Stimulated activated effector memory CD8-positive, alpha-beta T cell treated with anti-CD3 and anti-CD28 coated beads, Interleukin-12 subunit alpha, Interleukin-12 subunit beta, amount 100 ng/mL, for 72 hours (primary cell): ENCODE results near the gene MSH6.
A peak's percentile ranks its signal among the peaks of the same experiment; 100 is the strongest.

Experiments
- ATAC-seq: fragments of 150-1000 bp; cut with Tn5 transposase; 2 replicates; pipeline ENCODE4 v1.10.0; 2021
- DNase-seq, 2 donors: peaks; one replicate each; pipeline ENCODE4 v3.0.0; 2021 to 2022; ENCODE audit warnings: low spot score in 2 of 2
- H3K27ac Mint-ChIP-seq: one replicate; pipeline ENCODE4 v1.8.0; 2022; ENCODE audit warnings: mild to moderate bottlenecking, mixed read lengths
- H3K36me3 Mint-ChIP-seq: one replicate; pipeline ENCODE4 v1.8.0; 2022; ENCODE audit warnings: mild to moderate bottlenecking, mixed read lengths
- H3K4me1 Mint-ChIP-seq: one replicate; pipeline ENCODE4 v1.8.0; 2022; ENCODE audit warnings: mixed read lengths
- H3K4me3 Mint-ChIP-seq: one replicate; pipeline ENCODE4 v1.8.0; 2022; ENCODE audit warnings: mild to moderate bottlenecking, mixed read lengths
- H3K9me3 Mint-ChIP-seq: one replicate; pipeline ENCODE4 v1.8.0; 2022; ENCODE audit warnings: mixed read lengths

MSH6 gene

DNA sequence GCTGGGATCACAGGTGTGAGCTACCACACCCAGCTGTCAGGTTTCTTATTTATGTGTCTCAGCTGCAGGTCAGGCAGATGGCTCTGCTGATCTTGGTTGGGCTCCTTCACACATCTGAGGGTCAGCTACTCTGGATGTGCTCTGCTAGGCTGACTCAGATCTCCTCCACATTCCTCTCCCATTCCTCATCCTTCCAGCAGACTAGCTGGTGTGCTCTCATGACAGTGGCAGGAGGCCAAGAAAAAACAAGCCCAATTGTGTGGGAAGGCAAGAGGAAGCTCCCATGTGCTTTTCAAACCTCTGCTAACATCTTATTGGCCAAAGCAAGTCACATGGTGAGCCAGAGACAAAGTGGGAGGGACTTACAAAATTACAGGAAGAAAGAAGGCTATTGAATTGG, 11.7 kb upstream of the MSH6 start:
- Mint-ChIP-seq H3K27ac (no peak overlapping the region), H3K36me3 (no peaks in the 10 kb centered on the region), H3K4me3 (no peak overlapping the region), H3K9me3 (no peaks in the 10 kb centered on the region), H3K4me1 (peaks cover 11% of the 10 kb centered on the region)
- no peak for DNase-seq
- no peak for ATAC-seq

DNA sequence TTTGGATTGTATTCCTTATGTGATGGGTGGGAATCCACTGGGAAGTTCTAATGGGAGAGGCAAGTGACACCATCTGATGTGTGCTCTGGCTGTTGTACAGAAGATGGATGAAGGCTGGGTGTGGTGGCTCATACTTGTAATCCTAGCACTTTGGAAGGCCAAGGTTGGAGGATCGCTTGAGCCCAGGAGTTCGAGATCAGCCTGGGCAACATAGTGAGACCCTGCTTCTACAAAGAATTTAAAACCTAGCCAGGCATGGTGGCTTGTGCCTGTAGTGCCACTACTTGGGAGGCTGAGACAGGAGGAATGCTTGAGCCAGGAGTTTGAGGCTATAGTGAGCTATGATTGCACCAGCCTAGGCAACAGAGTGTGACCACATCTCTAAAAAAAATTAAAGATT, 10.6 kb upstream of the MSH6 start:
- Mint-ChIP-seq H3K27ac (no peak overlapping the region), H3K36me3 (no peaks in the 10 kb centered on the region), H3K9me3 (no peaks in the 10 kb centered on the region), H3K4me3 (no peak overlapping the region), H3K4me1 (peaks cover 11% of the 10 kb centered on the region)
- DNase-seq (no peak), ATAC-seq (no peak)

DNA sequence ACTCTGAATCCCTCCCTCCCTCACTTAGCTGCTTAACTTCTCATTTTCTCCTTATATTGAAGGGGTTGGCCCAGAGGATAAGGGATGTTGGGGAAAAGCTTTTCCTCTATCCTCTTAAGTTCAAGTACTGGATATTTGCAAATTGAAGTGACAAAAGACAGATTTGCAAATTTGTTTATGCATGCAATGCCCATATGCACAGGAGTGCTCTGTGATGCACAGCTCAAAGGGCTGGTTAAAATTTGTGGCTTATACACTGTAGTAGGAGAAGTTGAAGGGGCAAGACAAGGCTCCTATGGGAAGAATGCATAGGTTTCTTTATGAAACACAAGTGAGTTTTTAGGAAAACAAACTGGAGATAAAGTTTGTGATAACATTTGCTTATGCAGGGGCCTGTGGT, 8.4 kb upstream of the MSH6 start:
- no peak for DNase-seq
- Mint-ChIP-seq H3K9me3 (no peaks in the 10 kb centered on the region), H3K4me1 (no peaks in the 10 kb centered on the region), H3K36me3 (no peaks in the 10 kb centered on the region), H3K27ac (no peak overlapping the region), H3K4me3 (no peak overlapping the region)
- ATAC-seq: no peak

DNA sequence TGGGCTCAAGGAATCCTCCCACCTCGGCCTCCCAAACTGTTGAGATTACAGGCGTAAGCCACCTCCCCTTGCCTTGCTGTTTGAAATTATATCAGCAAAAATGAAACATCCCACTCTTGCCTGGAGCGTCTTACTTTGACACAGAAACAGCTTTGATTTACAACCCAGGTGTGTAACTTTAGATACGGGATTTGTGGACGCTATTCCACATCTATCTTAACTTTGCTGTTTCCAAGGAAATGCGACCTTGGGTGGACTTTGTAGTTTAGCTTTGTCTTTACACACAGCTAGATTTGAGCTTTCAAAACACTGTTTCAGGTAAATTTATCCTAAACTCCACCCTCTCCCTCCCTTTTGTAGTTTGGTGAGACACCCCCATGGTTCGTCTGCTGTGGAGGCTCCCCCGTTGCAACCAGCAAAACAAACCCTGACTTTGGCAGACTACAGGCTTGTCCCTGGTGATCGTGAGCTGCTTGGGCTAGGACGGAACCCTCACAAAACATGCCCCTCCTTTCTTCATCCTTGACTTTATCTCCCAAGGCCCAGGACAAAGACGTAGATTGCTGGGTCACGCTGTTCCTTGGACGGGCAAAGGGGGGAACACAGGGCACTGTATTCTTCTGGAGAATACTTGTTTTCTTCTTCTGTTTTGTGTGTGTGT, 5.5 kb upstream of the MSH6 start:
- no peak overlapping the region for H3K27ac Mint-ChIP-seq
- no peak for DNase-seq
- no peaks in the 10 kb centered on the region for H3K9me3 Mint-ChIP-seq
- no peaks in the 10 kb centered on the region for H3K4me1 Mint-ChIP-seq
- no peaks in the 10 kb centered on the region for H3K36me3 Mint-ChIP-seq
- H3K4me3 Mint-ChIP-seq: no peak overlapping the region
- no peak for ATAC-seq

DNA sequence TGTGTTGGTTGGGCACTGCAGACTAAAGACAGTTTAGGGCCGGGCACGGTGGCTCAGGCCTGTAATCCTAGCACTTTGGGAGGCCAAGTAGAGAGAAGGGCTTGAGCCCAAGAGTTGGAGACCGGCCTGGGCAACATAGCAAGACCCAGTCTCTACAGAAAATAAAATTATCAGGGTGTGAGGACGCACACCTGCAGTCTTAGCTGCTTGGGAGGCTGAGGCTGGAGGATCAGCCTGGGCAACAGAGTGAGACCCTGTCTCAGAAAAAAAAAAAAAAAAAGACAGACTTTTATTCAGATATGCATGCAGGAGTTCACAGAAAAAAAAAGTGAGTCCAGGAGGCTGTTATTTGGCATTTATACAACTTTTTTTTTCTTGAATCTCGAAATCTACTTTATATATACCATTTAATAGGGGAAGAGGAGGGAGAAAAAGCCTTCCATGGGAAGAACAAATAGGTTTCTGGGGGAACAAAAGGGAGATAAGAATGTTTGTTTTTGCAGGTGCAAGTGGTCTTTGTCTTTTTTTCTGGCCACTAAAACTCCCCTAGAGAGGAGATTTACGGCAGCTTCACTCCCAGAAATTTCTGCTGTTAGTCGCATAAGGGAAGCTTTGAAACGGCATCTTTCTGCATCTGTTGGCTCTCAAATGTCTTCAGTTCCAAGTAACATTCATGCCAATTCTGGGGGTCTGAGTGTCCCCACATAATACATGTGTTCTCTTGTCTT, 4.1 kb upstream of the MSH6 start:
- peaks cover 5% of the 10 kb centered on the region for H3K4me1 Mint-ChIP-seq
- DNase-seq: no peak
- no peak overlapping the region for H3K27ac Mint-ChIP-seq
- H3K4me3 Mint-ChIP-seq: no peak overlapping the region
- H3K9me3 Mint-ChIP-seq: no peaks in the 10 kb centered on the region
- no peak for ATAC-seq
- H3K36me3 Mint-ChIP-seq: peaks cover 5% of the 10 kb centered on the region

DNA sequence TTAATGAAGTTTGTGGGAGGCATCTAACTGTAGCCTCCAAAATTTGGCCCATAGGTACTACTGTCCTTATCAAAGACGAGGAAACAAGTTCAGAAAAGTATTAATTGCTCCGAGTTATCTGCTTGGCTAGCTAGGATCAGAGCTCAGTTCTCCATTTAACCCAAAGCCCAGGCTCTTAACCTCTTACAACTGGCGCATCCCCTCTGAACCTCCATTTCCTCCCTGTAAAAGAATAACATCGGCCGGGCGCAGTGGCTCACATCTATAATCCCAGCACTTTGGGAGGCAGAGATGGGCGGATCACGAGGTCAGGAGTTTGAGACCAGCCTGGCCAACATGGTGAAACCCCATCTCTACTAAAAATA, 3.5 kb upstream of the MSH6 start:
- no peak overlapping the region for H3K4me3 Mint-ChIP-seq
- no peak for DNase-seq
- peaks cover 10% of the 10 kb centered on the region for H3K4me1 Mint-ChIP-seq
- ATAC-seq: no peak
- peaks cover 10% of the 10 kb centered on the region for H3K36me3 Mint-ChIP-seq
- H3K27ac Mint-ChIP-seq: no peak overlapping the region
- H3K9me3 Mint-ChIP-seq: no peaks in the 10 kb centered on the region

DNA sequence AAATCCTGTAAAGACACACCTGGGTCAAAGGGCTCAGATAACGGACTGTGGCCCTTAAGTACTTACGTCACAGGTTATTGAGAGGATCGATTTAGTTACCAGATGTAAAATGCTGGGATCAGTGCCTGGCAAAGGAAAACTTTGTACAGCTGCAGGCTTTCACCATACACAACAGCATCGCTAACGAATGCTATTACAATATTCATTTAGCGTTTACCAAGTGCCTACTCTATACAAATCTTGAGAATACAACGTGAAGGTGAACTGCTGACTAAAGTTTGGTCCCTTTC, 619 bp upstream of the MSH6 start:
- peaks cover 39% of the 10 kb centered on the region for H3K36me3 Mint-ChIP-seq
- no peaks in the 10 kb centered on the region for H3K9me3 Mint-ChIP-seq
- peak overlapping the region; percentile 82 for H3K27ac Mint-ChIP-seq
- peaks cover 27% of the 10 kb centered on the region for H3K4me1 Mint-ChIP-seq
- DNase-seq (no peak), ATAC-seq (no peak)
- peak overlapping the region; percentile 82 for H3K4me3 Mint-ChIP-seq

DNA sequence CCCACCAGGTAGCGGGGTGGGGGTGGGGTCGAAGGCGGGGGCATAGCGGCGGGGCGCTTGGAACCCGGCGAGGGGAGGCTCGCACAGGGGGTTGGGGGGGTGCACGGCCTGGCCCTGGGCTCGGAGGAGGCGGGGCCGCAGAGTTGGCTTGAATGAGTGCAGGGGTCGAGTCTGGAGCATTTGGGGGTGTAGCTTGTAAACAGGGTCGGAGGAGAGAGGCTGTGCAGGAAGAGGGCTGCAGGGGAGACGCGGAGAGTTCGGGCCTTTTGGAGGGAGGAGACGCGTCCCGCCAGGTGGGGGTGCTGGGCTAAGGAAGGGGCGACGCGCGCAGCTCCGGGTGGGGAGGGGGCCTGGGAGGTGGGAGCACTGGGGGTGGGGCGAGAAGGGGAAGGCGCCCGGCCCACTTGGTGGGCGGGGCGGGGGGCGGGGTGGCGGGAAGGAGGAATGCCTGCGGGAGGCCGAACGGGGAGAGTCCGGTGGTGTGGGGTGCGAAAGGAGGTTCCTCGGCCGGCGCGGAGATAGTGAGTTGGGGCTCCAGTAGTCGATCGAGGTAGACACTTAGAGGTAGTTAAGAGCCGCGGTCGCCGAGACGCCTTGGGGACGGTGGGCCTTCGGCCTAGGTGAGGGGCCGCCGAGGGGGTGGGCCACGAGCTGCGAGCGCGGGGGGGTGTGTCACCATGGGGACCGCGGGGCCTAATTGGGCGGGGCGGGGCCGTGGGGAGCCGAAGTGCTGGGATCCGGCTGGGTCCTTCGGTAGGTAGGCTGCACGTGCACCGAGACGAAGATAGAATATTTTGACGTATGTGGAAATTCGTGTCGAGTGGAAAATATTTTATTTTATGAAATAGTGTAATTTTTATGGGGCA, 774 bp downstream of the MSH6 start:
- peak overlapping the region; percentile 82 for H3K27ac Mint-ChIP-seq
- peaks cover 27% of the 10 kb centered on the region for H3K4me1 Mint-ChIP-seq
- peaks cover 45% of the 10 kb centered on the region for H3K36me3 Mint-ChIP-seq
- H3K4me3 Mint-ChIP-seq: peak overlapping the region; percentile 82
- DNase-seq: peak; percentile 52 to 84
- H3K9me3 Mint-ChIP-seq: no peaks in the 10 kb centered on the region
- peak; percentile 49 for ATAC-seq

DNA sequence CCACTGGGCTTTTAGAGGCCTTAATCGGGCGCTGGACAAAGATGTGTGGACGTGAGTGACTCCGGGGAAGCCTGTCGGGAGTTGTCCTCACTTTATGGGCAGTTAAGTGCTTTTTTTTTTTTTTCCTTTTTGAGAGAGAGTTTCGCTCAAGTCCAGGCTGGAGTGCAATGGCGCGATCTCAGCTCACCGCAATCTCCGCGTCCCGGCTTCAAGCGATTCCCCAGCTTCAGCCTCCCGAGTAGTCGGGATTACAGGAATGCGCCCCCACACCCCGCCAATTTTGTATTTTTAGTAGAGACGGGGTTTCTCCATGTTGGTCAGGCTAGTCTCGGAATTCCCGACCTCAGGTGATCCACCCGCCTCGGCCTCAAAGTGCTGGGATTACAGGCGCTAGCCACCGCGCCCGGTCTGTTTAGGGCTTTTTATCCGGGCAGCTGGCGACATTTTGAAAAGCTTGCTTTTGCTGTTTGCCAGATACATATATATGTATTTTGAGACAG, 1.5 kb downstream of the MSH6 start:
- DNase-seq (no peak), ATAC-seq (no peak)
- Mint-ChIP-seq H3K27ac (peak overlapping the region; percentile 82), H3K4me1 (peaks cover 27% of the 10 kb centered on the region), H3K4me3 (peak overlapping the region; percentile 82), H3K36me3 (peaks cover 52% of the 10 kb centered on the region), H3K9me3 (no peaks in the 10 kb centered on the region)

DNA sequence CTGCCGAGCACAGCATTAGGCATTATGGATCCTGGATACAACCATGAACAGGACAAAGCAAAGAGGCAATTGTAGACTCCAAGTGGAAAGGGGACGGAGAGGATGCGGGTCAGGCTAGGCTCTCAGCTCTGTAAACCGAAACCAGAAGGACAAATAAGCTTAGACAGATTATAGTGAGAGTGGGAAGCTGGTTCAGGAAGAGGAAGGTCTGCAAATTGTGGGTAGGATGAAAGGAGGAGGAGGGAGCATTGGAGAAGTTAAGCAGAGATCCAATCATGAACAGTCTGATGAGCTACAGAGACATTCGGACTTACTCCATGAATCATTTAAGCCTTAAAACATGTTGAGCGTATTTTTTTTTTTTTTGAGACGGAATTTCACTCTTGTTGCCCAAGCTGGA, 3.0 kb downstream of the MSH6 start:
- Mint-ChIP-seq H3K27ac (no peak overlapping the region), H3K4me3 (no peak overlapping the region), H3K36me3 (peaks cover 68% of the 10 kb centered on the region), H3K4me1 (peaks cover 27% of the 10 kb centered on the region), H3K9me3 (no peaks in the 10 kb centered on the region)
- no peak for DNase-seq
- no peak for ATAC-seq

DNA sequence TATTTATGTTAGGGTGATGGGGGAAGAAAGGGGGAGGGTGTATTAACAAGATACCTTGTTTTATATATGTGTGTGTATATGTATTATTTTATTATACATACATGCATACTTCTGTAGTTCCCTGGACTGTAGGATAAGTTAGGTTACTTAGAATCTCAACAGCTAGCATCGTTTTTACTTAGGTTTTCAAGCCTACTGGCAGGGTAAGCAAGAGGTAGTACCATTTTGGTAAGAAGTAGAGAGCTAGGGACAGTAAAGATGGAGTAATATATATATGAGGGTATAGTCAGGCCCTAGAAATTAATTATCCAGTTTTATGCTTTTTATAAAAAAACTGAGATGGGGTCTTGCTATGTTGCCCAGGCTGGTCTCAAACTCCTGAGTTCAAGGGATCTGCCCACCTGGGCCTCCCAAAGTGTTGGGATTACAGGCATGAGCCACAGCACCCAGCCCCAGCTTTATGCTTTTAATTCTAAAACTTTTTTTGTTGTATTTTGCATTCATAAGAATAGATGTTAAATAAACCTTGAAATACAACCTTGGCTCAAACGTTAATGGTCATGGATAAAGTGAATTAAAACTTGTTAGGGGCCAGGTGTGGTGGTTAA, 13.2 kb downstream of the MSH6 start:
- Mint-ChIP-seq H3K4me3 (no peak overlapping the region), H3K4me1 (no peaks in the 10 kb centered on the region), H3K27ac (peak overlapping the region; percentile 50), H3K36me3 (peaks cover 100% of the 10 kb centered on the region), H3K9me3 (no peaks in the 10 kb centered on the region)
- DNase-seq: no peak
- no peak for ATAC-seq

DNA sequence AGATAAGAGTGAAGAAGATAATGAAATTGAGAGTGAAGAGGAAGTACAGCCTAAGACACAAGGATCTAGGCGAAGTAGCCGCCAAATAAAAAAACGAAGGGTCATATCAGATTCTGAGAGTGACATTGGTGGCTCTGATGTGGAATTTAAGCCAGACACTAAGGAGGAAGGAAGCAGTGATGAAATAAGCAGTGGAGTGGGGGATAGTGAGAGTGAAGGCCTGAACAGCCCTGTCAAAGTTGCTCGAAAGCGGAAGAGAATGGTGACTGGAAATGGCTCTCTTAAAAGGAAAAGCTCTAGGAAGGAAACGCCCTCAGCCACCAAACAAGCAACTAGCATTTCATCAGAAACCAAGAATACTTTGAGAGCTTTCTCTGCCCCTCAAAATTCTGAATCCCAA, 15.7 kb downstream of the MSH6 start:
- H3K27ac Mint-ChIP-seq: peak overlapping the region; percentile 62
- H3K4me1 Mint-ChIP-seq: peaks cover 4% of the 10 kb centered on the region
- H3K9me3 Mint-ChIP-seq: peaks cover 6% of the 10 kb centered on the region
- peaks cover 100% of the 10 kb centered on the region for H3K36me3 Mint-ChIP-seq
- H3K4me3 Mint-ChIP-seq: no peak overlapping the region
- DNase-seq (no peak), ATAC-seq (no peak)

DNA sequence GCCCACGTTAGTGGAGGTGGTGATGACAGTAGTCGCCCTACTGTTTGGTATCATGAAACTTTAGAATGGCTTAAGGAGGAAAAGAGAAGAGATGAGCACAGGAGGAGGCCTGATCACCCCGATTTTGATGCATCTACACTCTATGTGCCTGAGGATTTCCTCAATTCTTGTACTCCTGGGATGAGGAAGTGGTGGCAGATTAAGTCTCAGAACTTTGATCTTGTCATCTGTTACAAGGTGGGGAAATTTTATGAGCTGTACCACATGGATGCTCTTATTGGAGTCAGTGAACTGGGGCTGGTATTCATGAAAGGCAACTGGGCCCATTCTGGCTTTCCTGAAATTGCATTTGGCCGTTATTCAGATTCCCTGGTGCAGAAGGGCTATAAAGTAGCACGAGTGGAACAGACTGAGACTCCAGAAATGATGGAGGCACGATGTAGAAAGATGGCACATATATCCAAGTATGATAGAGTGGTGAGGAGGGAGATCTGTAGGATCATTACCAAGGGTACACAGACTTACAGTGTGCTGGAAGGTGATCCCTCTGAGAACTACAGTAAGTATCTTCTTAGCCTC, 16.2 kb downstream of the MSH6 start:
- no peak for ATAC-seq
- H3K9me3 Mint-ChIP-seq: peaks cover 6% of the 10 kb centered on the region
- peaks cover 4% of the 10 kb centered on the region for H3K4me1 Mint-ChIP-seq
- H3K36me3 Mint-ChIP-seq: peaks cover 100% of the 10 kb centered on the region
- no peak overlapping the region for H3K4me3 Mint-ChIP-seq
- DNase-seq: no peak
- H3K27ac Mint-ChIP-seq: peak overlapping the region; percentile 62

DNA sequence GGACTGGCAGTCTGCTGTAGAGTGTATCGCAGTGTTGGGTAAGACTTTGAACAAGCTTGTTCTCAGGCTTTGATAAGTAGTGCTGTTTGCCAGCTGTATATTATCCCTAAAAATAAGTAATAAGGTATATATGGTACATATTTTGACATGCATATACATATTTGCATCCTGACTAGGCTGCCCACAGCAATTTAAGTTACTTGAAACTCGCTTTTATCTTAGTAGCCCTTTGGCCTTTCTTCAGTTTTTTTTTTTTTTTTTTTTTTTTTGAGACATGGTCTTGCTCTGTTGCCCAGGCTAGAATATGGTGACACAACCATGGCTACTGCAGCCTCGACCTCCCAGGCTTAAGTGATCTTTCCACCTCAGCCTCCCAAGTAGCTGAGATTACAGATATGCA, 18.2 kb downstream of the MSH6 start:
- peaks cover 100% of the 10 kb centered on the region for H3K36me3 Mint-ChIP-seq
- DNase-seq (no peak), ATAC-seq (no peak)
- H3K4me3 Mint-ChIP-seq: no peak overlapping the region
- peaks cover 6% of the 10 kb centered on the region for H3K9me3 Mint-ChIP-seq
- H3K27ac Mint-ChIP-seq: no peak overlapping the region
- peaks cover 4% of the 10 kb centered on the region for H3K4me1 Mint-ChIP-seq

DNA sequence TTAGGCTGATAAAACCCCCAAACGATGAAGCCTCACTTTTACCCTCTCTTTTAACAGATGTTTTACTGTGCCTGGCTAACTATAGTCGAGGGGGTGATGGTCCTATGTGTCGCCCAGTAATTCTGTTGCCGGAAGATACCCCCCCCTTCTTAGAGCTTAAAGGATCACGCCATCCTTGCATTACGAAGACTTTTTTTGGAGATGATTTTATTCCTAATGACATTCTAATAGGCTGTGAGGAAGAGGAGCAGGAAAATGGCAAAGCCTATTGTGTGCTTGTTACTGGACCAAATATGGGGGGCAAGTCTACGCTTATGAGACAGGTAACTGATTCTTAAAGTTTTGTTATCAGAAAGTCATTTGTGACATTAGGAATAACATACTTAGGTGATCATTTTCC, 20.4 kb downstream of the MSH6 start:
- peak in 1 of 2 donors; percentile 33 for DNase-seq
- Mint-ChIP-seq H3K4me1 (peaks cover 4% of the 10 kb centered on the region), H3K9me3 (peaks cover 6% of the 10 kb centered on the region), H3K4me3 (no peak overlapping the region), H3K36me3 (peaks cover 100% of the 10 kb centered on the region), H3K27ac (no peak overlapping the region)
- no peak for ATAC-seq
